DOHH2 (cell line): Measurements from ENCODE around the gene SLC15A1.

Experiments used
- H3F3A ChIP-seq: fragments of 200-600 bp; sonication (generic), shearing (Covaris generic); 2 replicates; pipeline ENCODE4 v1.6.0; 2016; ENCODE audit warnings: antibody characterized with exemption, mild to moderate bottlenecking; ENCODE audit not compliant: control insufficient read depth, insufficient read depth
- H3K27ac ChIP-seq: fragments of 200-600 bp; sonication (generic); 2 replicates; pipeline ENCODE4 v1.5.1; 2014; ENCODE audit warnings: low read depth, mild to moderate bottlenecking, low read length, moderate library complexity
- H3K27me3 ChIP-seq: fragments of 200-600 bp; sonication (generic); 2 replicates; pipeline ENCODE4 v1.6.1; 2014; ENCODE audit warnings: mild to moderate bottlenecking, low read length, mixed read lengths; ENCODE audit not compliant: control insufficient read depth
- H3K36me3 ChIP-seq: fragments of 200-600 bp; sonication (generic); 2 replicates; pipeline ENCODE4 v1.6.1; 2014; ENCODE audit warnings: mild to moderate bottlenecking, low read length, moderate library complexity, mixed read lengths; ENCODE audit not compliant: control insufficient read depth
- H3K4me1 ChIP-seq: fragments of 200-600 bp; sonication (generic); 2 replicates; pipeline ENCODE4 v1.6.1; 2014; ENCODE audit warnings: mild to moderate bottlenecking, low read length, mixed read lengths; ENCODE audit not compliant: control insufficient read depth
- H3K4me2 ChIP-seq: fragments of 200-600 bp; sonication (generic); 2 replicates; pipeline ENCODE4 v1.6.0; 2014; ENCODE audit warnings: mild to moderate bottlenecking, low read length, moderate library complexity
- H3K4me3 ChIP-seq: fragments of 200-600 bp; sonication (generic); 2 replicates; pipeline ENCODE4 v1.5.1; 2014; ENCODE audit warnings: mild to moderate bottlenecking, low read length, mixed read lengths
- H3K79me2 ChIP-seq: fragments of 200-600 bp; sonication (generic); 2 replicates; pipeline ENCODE4 v1.6.1; 2014; ENCODE audit warnings: mild to moderate bottlenecking, low read length, mixed read lengths; ENCODE audit not compliant: control insufficient read depth
- H3K9me2 ChIP-seq: fragments of 200-600 bp; sonication (generic); replicated peaks from 2 replicates; pipeline ENCODE4 v1.6.1; 2014; ENCODE audit warnings: mild to moderate bottlenecking, low read length, mixed read lengths; ENCODE audit not compliant: control insufficient read depth
- H3K9me3 ChIP-seq: fragments of 200-600 bp; sonication (generic); 2 replicates; pipeline ENCODE4 v1.6.1; 2014; ENCODE audit warnings: antibody characterized with exemption, low read length, mixed read lengths; ENCODE audit not compliant: control insufficient read depth, insufficient read depth
- H4K20me1 ChIP-seq: fragments of 200-600 bp; sonication (generic); 2 replicates; pipeline ENCODE4 v1.6.0; 2014; ENCODE audit warnings: low read depth, mild to moderate bottlenecking, antibody characterized with exemption, low read length, moderate library complexity; ENCODE audit not compliant: control insufficient read depth, insufficient read depth
- CTCF ChIP-seq: fragments of 200-600 bp; sonication (generic); IDR thresholded peaks from one replicate; pipeline ENCODE4 v1.5.1; 2014; ENCODE audit warnings: antibody characterized with exemption, mild to moderate bottlenecking, low read depth, low read length; ENCODE audit not compliant: poor library complexity, severe bottlenecking
- EZH2phosphoT487 ChIP-seq: fragments of 200-600 bp; sonication (generic); IDR thresholded peaks from 2 replicates; pipeline ENCODE4 v1.6.1; 2017; ENCODE audit warnings: borderline replicate concordance, mild to moderate bottlenecking, antibody characterized with exemption, low read length, moderate library complexity, mixed read lengths

Gene SLC15A1

GRCh38 chr13:98771838-98772611, 19.6 kb upstream of the SLC15A1 start:
- Histone ChIP-seq H3K9me2 (no peaks in the 10 kb centered on the region), H3K4me2 (no peak overlapping the region), H3F3A (no peaks in the 10 kb centered on the region), H3K27me3 (no peaks in the 10 kb centered on the region; the same call in 1 of the 2 replicates), H3K9me3 (no peaks in the 10 kb centered on the region), H3K36me3 (no peaks in the 10 kb centered on the region), H3K4me3 (no peak overlapping the region), H3K79me2 (no peaks in the 10 kb centered on the region), H4K20me1 (no peaks in the 10 kb centered on the region), H3K4me1 (no peaks in the 10 kb centered on the region), H3K27ac (no peak overlapping the region)
- no peak for TF ChIP-seq EZH2phosphoT487

GRCh38 chr13:98769736-98770135, 17.3 kb upstream of the SLC15A1 start:
- H3K4me2 ChIP-seq, result no peak overlapping the region
- H3K79me2 ChIP-seq, result no peaks in the 10 kb centered on the region
- no peaks in the 10 kb centered on the region for H3K4me1 ChIP-seq
- no peak overlapping the region for H3K27ac ChIP-seq
- no peaks in the 10 kb centered on the region; the same call in 1 of the 2 replicates for H3K27me3 ChIP-seq
- H3K9me3 ChIP-seq, result no peaks in the 10 kb centered on the region
- no peaks in the 10 kb centered on the region for H3K36me3 ChIP-seq
- TF ChIP-seq EZH2phosphoT487 (no peak), CTCF (no peak)
- H3K4me3 ChIP-seq, result no peak overlapping the region
- no peaks in the 10 kb centered on the region for H3F3A ChIP-seq
- no peaks in the 10 kb centered on the region for H3K9me2 ChIP-seq
- H4K20me1 ChIP-seq, result no peaks in the 10 kb centered on the region

- Histone ChIP-seq H3F3A (no peaks in the 10 kb centered on the region), H3K9me2 (no peaks in the 10 kb centered on the region), H3K27me3 (no peaks in the 10 kb centered on the region; the same call in 1 of the 2 replicates), H3K27ac (no peak overlapping the region), H3K4me3 (no peak overlapping the region), H3K36me3 (no peaks in the 10 kb centered on the region), H3K9me3 (no peaks in the 10 kb centered on the region), H3K4me1 (no peaks in the 10 kb centered on the region), H3K4me2 (no peak overlapping the region), H4K20me1 (no peaks in the 10 kb centered on the region), H3K79me2 (no peaks in the 10 kb centered on the region)
- TF ChIP-seq CTCF (no peak), EZH2phosphoT487 (no peak)
Measured at GRCh38 chr13:98768522-98768921, 16.1 kb upstream of the SLC15A1 start.

GRCh38 chr13:98766697-98767096, 14.2 kb upstream of the SLC15A1 start:
- no peaks in the 10 kb centered on the region for H4K20me1 ChIP-seq
- no peaks in the 10 kb centered on the region for H3K9me3 ChIP-seq
- H3F3A ChIP-seq, result no peaks in the 10 kb centered on the region
- H3K27me3 ChIP-seq, result no peaks in the 10 kb centered on the region; the same call in 1 of the 2 replicates
- H3K27ac ChIP-seq, result no peak overlapping the region
- no peak for TF ChIP-seq EZH2phosphoT487
- TF ChIP-seq CTCF, result no peak
- no peaks in the 10 kb centered on the region for H3K79me2 ChIP-seq
- H3K9me2 ChIP-seq, result no peaks in the 10 kb centered on the region
- no peak overlapping the region for H3K4me3 ChIP-seq
- H3K36me3 ChIP-seq, result no peaks in the 10 kb centered on the region
- H3K4me1 ChIP-seq, result no peaks in the 10 kb centered on the region
- no peak overlapping the region for H3K4me2 ChIP-seq
